HG02943 (cell line): Measurements from ENCODE around the gene DUSP9.

Experiments used
- ATAC-seq: cut with Tn5 transposase; IDR thresholded peaks from one replicate; pipeline ENCODE4 v1.9.1; 2021; ENCODE audit warnings: mild to moderate bottlenecking, low read depth, moderate library complexity; ENCODE audit not compliant: unreplicated experiment

DUSP9 gene

DNA sequence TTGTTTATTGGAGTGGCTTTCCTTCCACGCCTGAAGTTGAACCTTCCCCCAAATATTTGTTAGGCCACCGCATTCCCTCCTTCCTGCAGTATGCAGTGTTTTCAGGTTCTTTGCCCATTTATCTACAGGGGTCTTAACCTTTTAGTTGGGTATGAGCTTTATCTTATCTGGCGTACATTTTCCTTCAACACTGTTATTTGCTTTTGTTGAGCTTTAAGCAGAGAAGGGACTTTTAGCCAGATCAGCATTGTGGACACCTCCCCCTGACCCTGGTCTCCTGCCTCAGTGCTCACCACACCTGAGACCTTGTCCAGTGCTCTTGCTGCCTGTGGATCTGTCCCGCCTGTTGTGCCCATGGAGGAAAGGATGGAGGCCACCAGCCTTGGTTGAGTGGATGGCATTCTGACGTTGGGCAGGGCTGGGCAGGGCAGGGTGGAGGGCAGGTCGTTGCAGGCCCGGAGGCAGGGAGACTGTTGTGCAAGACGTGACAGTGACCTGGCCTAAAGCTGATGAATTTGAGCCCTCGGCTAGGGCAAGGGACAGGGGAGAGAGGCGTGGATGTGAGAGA is 998 bp upstream of the DUSP9 start:
- ATAC-seq: no peak

DNA sequence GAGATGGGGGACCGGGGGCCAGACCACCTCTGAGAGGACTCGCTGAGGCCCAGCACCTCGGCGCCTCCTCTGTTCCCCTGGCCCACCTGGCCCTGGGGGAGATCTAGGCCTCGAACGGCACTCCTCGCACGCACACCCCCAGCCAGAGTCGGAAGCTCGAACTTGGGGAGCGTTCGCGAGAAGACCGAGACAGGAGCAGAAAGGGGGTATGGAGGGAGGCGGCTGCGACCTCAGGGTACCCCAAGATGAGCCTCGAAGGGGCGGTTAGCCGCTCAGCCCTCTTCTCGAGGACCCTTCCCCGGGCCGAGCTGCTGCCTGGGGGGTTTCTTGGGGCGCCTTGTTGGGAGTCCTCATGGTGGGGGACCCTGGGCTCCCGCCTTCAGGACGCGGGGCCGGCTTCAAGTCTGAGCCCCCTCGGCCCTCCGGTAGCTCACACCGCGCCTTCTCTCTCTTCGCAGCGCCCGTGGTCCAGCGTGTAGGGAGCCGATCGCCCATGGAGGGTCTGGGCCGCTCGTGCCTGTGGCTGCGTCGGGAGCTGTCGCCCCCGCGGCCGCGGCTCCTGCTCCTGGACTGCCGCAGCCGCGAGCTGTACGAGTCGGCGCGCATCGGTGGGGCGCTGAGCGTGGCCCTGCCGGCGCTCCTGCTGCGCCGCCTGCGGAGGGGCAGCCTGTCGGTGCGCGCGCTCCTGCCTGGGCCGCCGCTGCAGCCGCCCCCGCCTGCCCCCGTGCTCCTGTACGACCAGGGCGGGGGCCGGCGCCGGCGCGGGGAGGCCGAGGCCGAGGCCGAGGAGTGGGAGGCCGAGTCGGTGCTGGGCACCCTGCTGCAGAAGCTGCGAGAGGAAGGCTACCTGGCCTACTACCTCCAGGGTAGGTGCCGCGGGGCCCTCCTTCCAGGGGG is 706 bp downstream of the DUSP9 start:
- ATAC-seq: no peak

- no peak for ATAC-seq
Observed at GRCh38 chrX:153648358-153649177, 1.6 kb downstream of the DUSP9 start.

GRCh38 chrX:153649178-153649914 is 2.3 kb downstream of the DUSP9 start:
- no peak for ATAC-seq

- no peak for ATAC-seq
Observed at GRCh38 chrX:153649915-153650782, 3.1 kb downstream of the DUSP9 start.

DNA sequence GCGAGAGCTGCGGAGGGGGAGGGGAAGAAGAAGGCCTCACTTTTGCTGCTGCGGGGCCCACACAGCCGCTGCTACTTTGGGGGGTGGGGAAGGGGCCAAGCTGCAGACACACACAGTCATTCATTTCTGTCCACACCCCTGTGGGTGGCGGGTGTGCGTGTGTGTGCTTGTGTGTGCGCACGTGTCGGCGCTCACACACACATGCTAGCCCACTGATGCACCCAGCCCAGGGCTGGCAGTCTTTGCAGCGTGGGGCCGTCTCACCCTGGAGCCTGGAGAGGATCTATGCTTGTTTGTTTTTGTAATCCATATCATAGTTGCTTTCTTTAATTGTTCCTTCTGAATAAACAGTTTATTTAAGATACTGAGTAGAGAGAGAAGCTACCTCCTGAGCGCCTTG is 4.0 kb downstream of the DUSP9 start:
- ATAC-seq: no peak

- ATAC-seq: no peak
Observed at GRCh38 chrX:153651540-153652079, 4.6 kb downstream of the DUSP9 start.

DNA sequence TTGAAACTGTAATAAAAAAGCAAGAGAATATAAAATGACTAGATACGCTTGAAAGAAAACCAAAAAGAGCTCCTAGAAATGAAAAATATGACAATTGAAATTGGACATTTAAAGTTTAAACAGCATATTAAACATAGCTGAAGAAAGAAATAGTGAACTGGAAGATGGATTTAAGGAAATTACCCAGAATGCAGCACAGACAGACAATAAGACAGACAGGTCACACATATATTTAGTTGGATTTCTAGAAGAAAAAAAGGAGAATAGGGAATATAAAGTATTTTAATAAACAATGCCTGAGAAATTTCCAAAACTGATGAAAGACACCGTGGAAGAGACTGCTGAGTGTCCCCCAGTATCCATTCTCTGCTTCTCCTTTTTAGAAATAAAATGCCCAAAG is 6.6 kb downstream of the DUSP9 start:
- no peak for ATAC-seq

DNA sequence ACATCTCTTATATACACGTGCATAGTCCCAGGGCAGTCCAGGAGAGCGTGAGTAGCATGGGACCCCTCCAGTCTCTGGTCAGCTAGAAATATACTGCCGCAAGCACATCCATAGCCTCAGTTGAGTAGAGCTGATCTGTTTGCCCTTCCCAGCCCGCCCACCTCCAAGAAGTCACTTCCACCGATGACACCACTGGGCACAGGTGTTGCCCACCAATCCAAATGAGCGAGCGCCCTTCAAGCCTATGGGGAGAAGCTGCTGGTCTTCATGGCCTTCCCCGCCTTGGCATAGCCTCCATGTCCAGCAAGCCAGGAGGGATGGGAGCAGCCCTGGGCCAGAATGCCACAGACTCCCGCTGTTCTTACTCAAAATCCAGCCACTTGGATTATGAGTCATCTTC is 10.2 kb downstream of the DUSP9 start:
- ATAC-seq: no peak

DNA sequence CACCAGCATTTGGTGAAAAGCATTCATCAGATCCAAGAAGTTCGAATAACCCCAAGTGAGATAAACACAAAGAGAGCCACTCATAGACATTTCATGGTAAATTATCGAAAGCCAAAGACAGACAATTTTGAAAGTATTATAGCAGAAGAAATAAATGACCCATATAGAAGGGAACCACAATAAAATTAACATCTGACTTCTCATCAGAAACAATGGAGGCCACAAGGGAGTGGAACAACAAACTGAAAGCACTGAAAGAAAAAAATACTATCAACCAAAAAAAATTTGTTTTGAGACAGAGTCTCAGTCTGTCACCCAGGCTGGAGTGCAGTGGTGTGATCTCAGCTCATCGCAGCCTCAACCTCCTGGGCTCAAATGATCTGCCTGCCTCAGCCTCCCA is 12.3 kb downstream of the DUSP9 start:
- no peak for ATAC-seq

- ATAC-seq: no peak
Observed at GRCh38 chrX:153662266-153662665, 15.3 kb downstream of the DUSP9 start.

- no peak for ATAC-seq
Observed at GRCh38 chrX:153665726-153666306, 18.8 kb downstream of the DUSP9 start.

DNA sequence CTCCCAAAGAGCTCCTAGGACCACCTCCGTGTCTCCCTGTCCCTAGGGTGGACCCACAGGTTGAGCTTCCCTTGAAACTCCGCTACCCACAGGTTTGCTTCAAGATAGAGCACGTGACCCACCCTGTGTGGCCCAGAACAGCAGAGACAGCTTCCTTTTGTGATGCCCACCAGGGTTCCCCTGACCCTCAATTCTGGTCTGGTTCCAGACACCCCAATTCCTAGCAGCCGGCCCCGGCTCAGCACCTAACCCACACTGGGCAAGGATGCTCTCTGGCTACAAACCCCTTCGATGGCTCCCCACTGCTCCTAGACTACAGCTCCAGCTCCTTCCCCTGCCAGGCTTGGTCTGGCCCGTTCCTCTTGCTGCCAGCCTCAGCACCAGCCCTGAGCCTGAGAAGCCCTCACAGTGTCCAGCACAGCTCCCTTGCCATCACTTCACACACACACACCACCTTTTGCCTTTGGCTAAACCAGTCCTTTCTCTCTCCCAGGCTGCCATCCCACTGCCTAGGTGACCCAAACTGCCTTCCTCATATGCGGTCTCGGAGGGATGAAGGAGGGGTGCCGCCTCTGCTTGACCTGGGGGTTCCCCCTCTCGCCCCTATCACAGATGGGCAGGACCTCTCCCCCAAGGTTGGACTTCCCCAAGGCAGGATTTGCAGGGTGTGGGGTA is 20.4 kb downstream of the DUSP9 start:
- ATAC-seq: no peak

DNA sequence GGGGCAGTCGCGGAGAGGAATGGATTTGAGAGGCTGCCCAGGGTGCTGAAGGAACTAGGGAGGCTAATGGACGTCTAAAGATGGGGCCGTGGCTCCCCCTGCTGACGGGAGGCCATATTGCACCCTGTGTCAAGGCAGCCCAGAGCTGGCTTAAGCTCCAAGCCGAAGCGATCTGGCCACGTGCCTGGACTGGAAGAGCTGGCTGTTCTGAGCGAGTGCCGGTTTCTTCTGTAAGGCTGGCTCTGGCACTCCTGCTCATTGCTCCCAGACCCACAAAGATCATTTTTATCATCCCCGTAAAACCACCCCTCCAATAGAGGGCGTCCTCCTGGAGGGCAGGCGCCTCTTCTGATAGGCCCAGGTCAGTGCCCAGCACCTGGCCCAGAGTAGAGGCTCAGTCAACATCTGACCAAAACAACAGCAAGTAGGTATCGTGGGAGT is 21.0 kb downstream of the DUSP9 start:
- ATAC-seq: no peak

- no peak for ATAC-seq
Observed at GRCh38 chrX:153668423-153669173, 21.6 kb downstream of the DUSP9 start.

DNA sequence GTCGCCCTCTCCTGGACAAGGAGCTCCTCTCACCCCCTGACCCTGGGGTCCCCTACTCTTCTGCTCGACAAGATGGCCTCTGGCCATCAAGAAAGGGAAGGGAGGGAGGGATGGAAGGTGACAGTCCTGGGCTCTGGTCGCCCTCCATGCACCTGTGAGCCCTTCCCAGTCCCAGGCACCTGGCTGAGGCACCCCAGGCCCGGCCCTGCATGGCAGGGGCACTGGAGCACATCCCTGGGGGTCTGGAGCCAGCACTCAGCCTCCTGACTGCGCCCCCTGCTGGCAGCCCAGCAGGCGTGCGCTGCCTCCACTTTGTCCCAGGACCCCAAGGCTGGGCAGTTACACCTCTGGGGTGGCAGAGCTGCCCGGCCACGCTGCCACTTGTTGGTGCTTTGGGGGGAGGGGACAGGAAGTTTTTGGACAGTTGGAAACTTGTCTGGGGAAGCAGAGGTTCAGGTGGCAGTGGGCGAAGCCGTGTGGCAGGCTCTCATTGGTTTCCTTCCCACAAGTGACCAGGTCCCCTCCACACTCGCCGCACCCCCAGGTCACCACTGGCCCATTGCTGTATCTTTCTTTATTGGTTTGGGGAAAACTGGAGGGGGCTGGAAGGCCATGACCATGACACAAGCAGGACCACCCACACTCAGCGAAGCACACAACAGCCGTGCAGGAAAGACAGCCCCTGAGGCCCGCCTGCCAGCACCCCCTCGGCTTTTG is 22.3 kb downstream of the DUSP9 start:
- no peak for ATAC-seq
